GM13976 (cell line): ENCODE measurements around the gene TRIM2.

Experiments used
- DNase-seq: peaks from one replicate; pipeline ENCODE4 v3.0.0; 2012; ENCODE audit warnings: low spot score
- CTCF ChIP-seq: IDR thresholded peaks from 2 replicates; pipeline ENCODE4 v1.5.1; 2012; ENCODE audit warnings: borderline replicate concordance, mild to moderate bottlenecking; ENCODE audit not compliant: insufficient read depth; ENCODE audit errors: extremely low read depth, missing control alignments, control extremely low read depth
- in situ Hi-C: fragments of 300-500 bp; cut with MboI; formaldehyde crosslinking; loops from one replicate; pipeline ENCODE4 v1.12.0; 2022; ENCODE audit warnings: low sequenced_read_pairs, mixed read lengths, inconsistent platforms; ENCODE audit not compliant: unreplicated experiment

TRIM2 gene

GRCh38 chr4:153183146-153183545 lies 21.1 kb upstream of the TRIM2 start:
- in situ Hi-C loops: no loop called here
- no peak for TF ChIP-seq CTCF

GRCh38 chr4:153185331-153185852 lies 18.9 kb upstream of the TRIM2 start:
- DNase-seq: no peak
- in situ Hi-C loops: no loop called here
- TF ChIP-seq CTCF: no peak

More at GRCh38 chr4:153183146-153183545, 21.1 kb upstream of the TRIM2 start:
- no peak for DNase-seq

GRCh38 chr4:153186046-153186728 lies 18.1 kb upstream of the TRIM2 start:
- DNase-seq: no peak
- in situ Hi-C loops: no loop called here
- no peak for TF ChIP-seq CTCF

- in situ Hi-C loops: no loop called here
- no peak for DNase-seq
- peak; percentile 3 for TF ChIP-seq CTCF
Measured at GRCh38 chr4:153189016-153189801, 15.0 kb upstream of the TRIM2 start.

GRCh38 chr4:153191795-153192363 lies 12.4 kb upstream of the TRIM2 start:
- in situ Hi-C loops: no loop called here
- no peak for TF ChIP-seq CTCF
- DNase-seq: no peak

- TF ChIP-seq CTCF: no peak
- in situ Hi-C loops: no loop called here
- no peak for DNase-seq
Measured at GRCh38 chr4:153197301-153197700, 6.9 kb upstream of the TRIM2 start.
